Neural progenitor cell (in vitro differentiated cells): ENCODE data around the gene CRB3. TPM values are rescaled to one million over a fixed set of nuclear protein-coding genes. Genes with fewer than 3 reads are reported as not detected.

Experiments
- DNase-seq: peaks from one replicate; pipeline ENCODE4 v3.0.0-alpha.2; 2016; ENCODE audit warnings: low spot score
- H2AFZ ChIP-seq: fragments of 200-600 bp; sonication (generic); replicated peaks from 2 replicates; pipeline ENCODE4 v1.6.1; 2016; ENCODE audit warnings: antibody characterized with exemption
- H3F3A ChIP-seq: fragments of 200-600 bp; sonication (generic); 2 replicates; pipeline ENCODE4 v1.6.1; 2016; ENCODE audit warnings: antibody characterized with exemption, low read depth
- H3K27ac ChIP-seq: fragments of 200-600 bp; sonication (generic); 2 replicates; pipeline ENCODE4 v1.5.1; 2016; ENCODE audit warnings: mild to moderate bottlenecking
- H3K27me3 ChIP-seq: fragments of 200-600 bp; sonication (generic); 2 replicates; pipeline ENCODE4 v1.6.1; 2016; ENCODE audit warnings: mild to moderate bottlenecking, moderate library complexity
- H3K36me3 ChIP-seq: fragments of 200-600 bp; sonication (generic); 2 replicates; pipeline ENCODE4 v1.5.1; 2016
- H3K4me1 ChIP-seq: fragments of 200-600 bp; sonication (generic); 2 replicates; pipeline ENCODE4 v1.6.1; 2016; ENCODE audit warnings: mixed run types
- H3K4me2 ChIP-seq: fragments of 200-600 bp; sonication (generic); 2 replicates; pipeline ENCODE4 v1.6.1; 2016
- H3K4me3 ChIP-seq: fragments of 200-600 bp; sonication (generic); 2 replicates; pipeline ENCODE4 v1.5.1; 2016
- H3K79me2 ChIP-seq: fragments of 200-600 bp; sonication (generic); 2 replicates; pipeline ENCODE4 v1.6.1; 2016; ENCODE audit warnings: low read depth
- H3K9ac ChIP-seq: fragments of 200-600 bp; sonication (generic); 2 replicates; pipeline ENCODE4 v1.6.1; 2016
- H3K9me3 ChIP-seq: fragments of 200-600 bp; sonication (generic); 2 replicates; pipeline ENCODE4 v1.5.1; 2016; ENCODE audit warnings: low read depth
- H4K20me1 ChIP-seq: fragments of 200-600 bp; sonication (generic); 2 replicates; pipeline ENCODE4 v1.6.1; 2016; ENCODE audit warnings: low read depth
- H3K27ac Mint-ChIP-seq: 3 replicates; pipeline ENCODE4 v1.8.0; 2021; ENCODE audit warnings: mixed read lengths
- H3K27me3 Mint-ChIP-seq: 2 replicates; pipeline ENCODE4 v1.8.0; 2022; ENCODE audit warnings: low read depth, mild to moderate bottlenecking, inconsistent platforms, moderate library complexity, mixed read lengths; ENCODE audit not compliant: insufficient read depth
- H3K36me3 Mint-ChIP-seq: 3 replicates; pipeline ENCODE4 v1.8.0; 2021; ENCODE audit warnings: mixed read lengths
- H3K4me1 Mint-ChIP-seq: 3 replicates; pipeline ENCODE4 v1.8.0; 2021; ENCODE audit warnings: mixed read lengths
- H3K4me3 Mint-ChIP-seq: 3 replicates; pipeline ENCODE4 v1.8.0; 2021; ENCODE audit warnings: mild to moderate bottlenecking, moderate library complexity, mixed read lengths
- H3K9me3 Mint-ChIP-seq: 3 replicates; pipeline ENCODE4 v1.8.0; 2020; ENCODE audit warnings: mixed read lengths
- CTCF ChIP-seq: fragments of 200-600 bp; sonication (generic); IDR thresholded peaks from 2 replicates; pipeline ENCODE4 v1.5.1; 2017; ENCODE audit warnings: antibody characterized with exemption, mild to moderate bottlenecking
- EZH2 ChIP-seq: fragments of 200-600 bp; sonication (generic); IDR thresholded peaks from 2 replicates; pipeline ENCODE4 v1.6.1; 2017; ENCODE audit warnings: antibody characterized with exemption, mild to moderate bottlenecking, moderate library complexity
- EZH2phosphoT487 ChIP-seq: fragments of 200-600 bp; sonication (generic); IDR thresholded peaks from 2 replicates; pipeline ENCODE4 v1.6.1; 2017; ENCODE audit warnings: antibody characterized with exemption
- total RNA-seq: library from RNA; depleted of rRNA; stranded (reverse); fragments of >200 nt; gene quantifications from 2 replicates; pipeline ENCODE4 v1.2.3, GENCODE V29; 2015; ENCODE audit warnings: low replicate concordance

Gene CRB3
- total RNA-seq, 1 donor from 2014 or later, result 1.3 TPM

- no peak for DNase-seq
- Histone ChIP-seq H3K27me3 (no peaks in the 10 kb centered on the region), H3F3A (no peaks in the 10 kb centered on the region), H3K36me3 (no peaks in the 10 kb centered on the region), H3K9ac (no peak overlapping the region), H3K4me3 (no peak overlapping the region), H3K4me1 (peaks cover 2% of the 10 kb centered on the region), H2AFZ (no peak overlapping the region), H3K4me2 (no peak overlapping the region), H3K79me2 (no peaks in the 10 kb centered on the region), H3K27ac (no peak overlapping the region), H4K20me1 (no peaks in the 10 kb centered on the region), H3K9me3 (no peaks in the 10 kb centered on the region)
- peaks cover 16% of the 10 kb centered on the region for H3K27me3 Mint-ChIP-seq
- H3K36me3 Mint-ChIP-seq, result no peaks in the 10 kb centered on the region
- TF ChIP-seq EZH2phosphoT487, result no peak
- TF ChIP-seq EZH2, result no peak
- H3K4me3 Mint-ChIP-seq, result no peak overlapping the region
- peak overlapping the region; percentile 14 for H3K27ac Mint-ChIP-seq
- peaks cover 11% of the 10 kb centered on the region for H3K4me1 Mint-ChIP-seq
- H3K9me3 Mint-ChIP-seq, result no peaks in the 10 kb centered on the region
Observed at GRCh38 chr19:6483235-6483634, 19.2 kb downstream of the CRB3 start.

- no peaks in the 10 kb centered on the region for H3K36me3 Mint-ChIP-seq
- no peak overlapping the region for H3K27ac Mint-ChIP-seq
- Histone ChIP-seq H3K27me3 (no peaks in the 10 kb centered on the region), H3K79me2 (no peaks in the 10 kb centered on the region), H3K9me3 (no peaks in the 10 kb centered on the region), H3K4me3 (no peak overlapping the region), H4K20me1 (no peaks in the 10 kb centered on the region), H3K4me1 (peaks cover 2% of the 10 kb centered on the region), H3K4me2 (no peak overlapping the region), H3K27ac (no peak overlapping the region), H3F3A (no peaks in the 10 kb centered on the region), H3K9ac (no peak overlapping the region), H3K36me3 (no peaks in the 10 kb centered on the region), H2AFZ (no peak overlapping the region)
- H3K9me3 Mint-ChIP-seq, result no peaks in the 10 kb centered on the region
- H3K4me1 Mint-ChIP-seq, result peaks cover 11% of the 10 kb centered on the region
- no peak for DNase-seq
- TF ChIP-seq EZH2 (no peak), CTCF (no peak), EZH2phosphoT487 (no peak)
- H3K27me3 Mint-ChIP-seq, result peaks cover 14% of the 10 kb centered on the region
- no peak overlapping the region for H3K4me3 Mint-ChIP-seq
Observed at GRCh38 chr19:6484230-6484629, 20.2 kb downstream of the CRB3 start.

GRCh38 chr19:6484831-6485230, 20.8 kb downstream of the CRB3 start:
- TF ChIP-seq CTCF (no peak), EZH2 (no peak)
- no peak for DNase-seq
- H4K20me1 ChIP-seq, result no peaks in the 10 kb centered on the region

GRCh38 chr19:6489278-6490061, 25.4 kb downstream of the CRB3 start:
- Mint-ChIP-seq H3K36me3 (no peaks in the 10 kb centered on the region), H3K27ac (no peak overlapping the region), H3K27me3 (peaks cover 10% of the 10 kb centered on the region), H3K4me1 (peaks cover 9% of the 10 kb centered on the region), H3K9me3 (peaks cover 5% of the 10 kb centered on the region), H3K4me3 (no peak overlapping the region)
- H3K27ac ChIP-seq, result no peak overlapping the region
- no peak for DNase-seq
- no peak overlapping the region for H3K4me3 ChIP-seq
- H3K79me2 ChIP-seq, result no peaks in the 10 kb centered on the region
- H4K20me1 ChIP-seq, result no peaks in the 10 kb centered on the region
- H3K4me1 ChIP-seq, result no peaks in the 10 kb centered on the region
- peak overlapping the region; percentile 26 for H2AFZ ChIP-seq
- no peaks in the 10 kb centered on the region for H3F3A ChIP-seq
- TF ChIP-seq EZH2, result no peak
- TF ChIP-seq CTCF, result no peak
- TF ChIP-seq EZH2phosphoT487, result no peak
- H3K9me3 ChIP-seq, result no peaks in the 10 kb centered on the region
- H3K4me2 ChIP-seq, result no peak overlapping the region
- no peak overlapping the region for H3K9ac ChIP-seq
- H3K27me3 ChIP-seq, result no peaks in the 10 kb centered on the region
- H3K36me3 ChIP-seq, result no peaks in the 10 kb centered on the region

More at GRCh38 chr19:6484831-6485230, 20.8 kb downstream of the CRB3 start:
- Histone ChIP-seq H3K27me3 (no peaks in the 10 kb centered on the region), H2AFZ (no peak overlapping the region), H3K4me1 (peaks cover 2% of the 10 kb centered on the region), H3K79me2 (no peaks in the 10 kb centered on the region), H3K27ac (no peak overlapping the region), H3K9me3 (no peaks in the 10 kb centered on the region), H3K4me2 (no peak overlapping the region), H3K4me3 (no peak overlapping the region), H3K36me3 (no peaks in the 10 kb centered on the region), H3K9ac (no peak overlapping the region), H3F3A (no peaks in the 10 kb centered on the region)
- Mint-ChIP-seq H3K9me3 (no peaks in the 10 kb centered on the region), H3K4me1 (peaks cover 17% of the 10 kb centered on the region), H3K27me3 (peaks cover 14% of the 10 kb centered on the region), H3K4me3 (no peak overlapping the region), H3K36me3 (no peaks in the 10 kb centered on the region), H3K27ac (no peak overlapping the region)
